GM12865 (cell line): ENCODE results near the gene MICAL2.

ENCODE experiments used
- DNase-seq: peaks from one replicate; pipeline ENCODE4 v3.0.0; 2010; ENCODE audit warnings: low read depth
- H3K4me3 ChIP-seq: 2 replicates; pipeline ENCODE4 v1.5.1; 2011; ENCODE audit warnings: mild to moderate bottlenecking, low read depth, low read length, control low read depth
- TF ChIP-seq, protein P1 (sequence below): IDR thresholded peaks from 2 replicates; pipeline ENCODE4 v1.5.1; 2011; ENCODE audit warnings: low read length, control low read depth, low read depth, inconsistent platforms; ENCODE audit not compliant: insufficient read depth; ENCODE audit errors: missing control alignments

Gene MICAL2

DNA sequence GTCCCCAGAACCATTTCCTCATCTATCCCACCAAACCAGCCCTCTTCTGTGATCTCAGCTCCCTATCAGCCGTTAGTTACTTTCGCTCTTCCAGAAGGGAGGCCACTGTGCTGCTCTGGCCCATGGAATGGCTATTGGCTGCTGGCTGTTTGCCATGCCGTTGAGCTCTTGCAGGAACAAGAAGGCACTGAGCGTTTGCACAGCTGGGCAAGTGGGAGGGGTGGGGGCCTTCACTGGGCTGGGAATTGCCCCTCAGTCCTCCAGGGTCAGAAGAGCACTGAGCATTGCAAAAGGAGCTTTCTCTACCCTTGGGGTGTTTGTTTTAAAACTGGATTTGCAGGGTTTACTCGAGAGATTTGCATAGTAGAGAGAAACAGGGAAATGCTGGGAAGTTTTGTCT is 137.9 kb downstream of the MICAL2 start:
- no peak for DNase-seq
- no peak overlapping the region for H3K4me3 ChIP-seq
- TF ChIP-seq, protein P1, sequence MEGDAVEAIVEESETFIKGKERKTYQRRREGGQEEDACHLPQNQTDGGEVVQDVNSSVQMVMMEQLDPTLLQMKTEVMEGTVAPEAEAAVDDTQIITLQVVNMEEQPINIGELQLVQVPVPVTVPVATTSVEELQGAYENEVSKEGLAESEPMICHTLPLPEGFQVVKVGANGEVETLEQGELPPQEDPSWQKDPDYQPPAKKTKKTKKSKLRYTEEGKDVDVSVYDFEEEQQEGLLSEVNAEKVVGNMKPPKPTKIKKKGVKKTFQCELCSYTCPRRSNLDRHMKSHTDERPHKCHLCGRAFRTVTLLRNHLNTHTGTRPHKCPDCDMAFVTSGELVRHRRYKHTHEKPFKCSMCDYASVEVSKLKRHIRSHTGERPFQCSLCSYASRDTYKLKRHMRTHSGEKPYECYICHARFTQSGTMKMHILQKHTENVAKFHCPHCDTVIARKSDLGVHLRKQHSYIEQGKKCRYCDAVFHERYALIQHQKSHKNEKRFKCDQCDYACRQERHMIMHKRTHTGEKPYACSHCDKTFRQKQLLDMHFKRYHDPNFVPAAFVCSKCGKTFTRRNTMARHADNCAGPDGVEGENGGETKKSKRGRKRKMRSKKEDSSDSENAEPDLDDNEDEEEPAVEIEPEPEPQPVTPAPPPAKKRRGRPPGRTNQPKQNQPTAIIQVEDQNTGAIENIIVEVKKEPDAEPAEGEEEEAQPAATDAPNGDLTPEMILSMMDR = no peak

DNA sequence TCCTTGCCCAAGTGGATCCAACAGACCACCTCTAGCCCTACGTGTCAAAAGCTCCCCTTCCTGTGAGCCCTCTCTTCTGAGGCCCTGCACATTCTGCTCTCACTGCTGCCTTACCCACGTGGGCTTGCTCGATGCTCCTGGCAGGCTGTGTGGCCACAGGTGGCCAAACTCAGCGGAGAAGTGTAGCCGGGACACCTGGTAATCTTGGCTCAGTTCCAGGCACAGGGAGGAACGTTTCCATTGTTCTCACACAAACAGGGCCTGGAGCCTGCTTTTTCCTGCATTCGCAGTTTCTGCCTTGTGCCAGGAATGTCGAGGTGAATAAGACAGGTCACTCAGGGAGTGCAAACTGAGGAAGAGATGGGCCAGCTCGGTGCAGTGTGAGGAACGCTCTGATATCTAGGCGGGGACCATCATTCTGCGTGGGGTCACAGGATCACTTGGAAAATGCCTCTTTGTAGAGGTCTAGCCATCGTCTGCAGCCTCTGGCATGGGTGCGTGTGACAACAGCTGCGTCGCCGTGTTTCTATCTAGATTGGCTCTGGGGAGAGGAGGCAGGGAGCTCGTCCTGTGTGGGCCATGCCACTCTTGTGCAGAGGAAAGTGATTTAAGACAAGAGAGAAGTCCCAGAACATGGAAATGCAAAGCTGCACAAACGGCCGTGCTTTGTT is 139.3 kb downstream of the MICAL2 start:
- TF ChIP-seq, protein P1 = no peak
- no peak overlapping the region for H3K4me3 ChIP-seq
- DNase-seq = no peak

DNA sequence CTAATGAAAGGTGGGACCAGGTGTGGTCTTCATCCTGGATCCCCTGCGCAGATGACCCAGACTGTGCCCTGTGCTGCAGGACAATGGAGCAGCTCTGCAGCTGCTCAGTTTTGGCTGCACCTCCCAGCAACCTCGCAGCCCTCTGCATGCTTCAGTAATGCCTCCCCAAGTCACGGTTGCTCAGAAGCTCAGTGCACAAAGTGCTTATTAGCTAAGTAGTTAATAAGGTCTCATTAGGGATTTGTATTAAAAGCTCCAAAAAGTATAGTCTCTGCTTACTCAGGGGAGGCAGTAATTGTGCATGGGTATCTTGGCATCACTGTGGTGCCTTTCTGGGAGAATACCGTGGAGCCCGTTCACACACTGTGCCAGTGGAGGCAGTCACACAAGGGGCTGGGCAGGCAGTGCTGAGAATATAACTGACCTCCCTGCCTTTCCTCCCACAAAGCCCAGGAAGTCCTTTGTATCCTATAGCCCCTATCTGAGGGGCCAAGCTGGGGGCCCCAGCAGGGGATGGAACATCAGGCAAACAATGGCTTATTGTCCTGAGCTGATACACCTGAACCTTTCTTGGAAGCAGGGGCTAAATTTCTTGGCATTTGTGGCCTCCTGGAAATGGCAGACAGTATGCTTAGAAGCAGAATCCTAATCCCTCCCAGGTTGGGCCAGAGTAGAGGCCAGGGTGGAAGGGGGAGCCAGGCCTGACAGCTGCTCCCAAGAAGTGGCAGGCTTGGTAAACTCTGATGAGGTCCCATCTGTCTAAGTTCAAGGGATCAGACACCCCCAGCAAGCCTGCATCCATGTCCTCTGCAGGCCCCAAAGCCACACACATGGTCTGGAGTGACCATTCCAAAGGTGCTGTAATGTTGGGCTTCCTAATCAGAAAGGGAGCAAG is 141.5 kb downstream of the MICAL2 start:
- H3K4me3 ChIP-seq = no peak overlapping the region
- no peak for DNase-seq
- TF ChIP-seq, protein P1 = no peak

DNA sequence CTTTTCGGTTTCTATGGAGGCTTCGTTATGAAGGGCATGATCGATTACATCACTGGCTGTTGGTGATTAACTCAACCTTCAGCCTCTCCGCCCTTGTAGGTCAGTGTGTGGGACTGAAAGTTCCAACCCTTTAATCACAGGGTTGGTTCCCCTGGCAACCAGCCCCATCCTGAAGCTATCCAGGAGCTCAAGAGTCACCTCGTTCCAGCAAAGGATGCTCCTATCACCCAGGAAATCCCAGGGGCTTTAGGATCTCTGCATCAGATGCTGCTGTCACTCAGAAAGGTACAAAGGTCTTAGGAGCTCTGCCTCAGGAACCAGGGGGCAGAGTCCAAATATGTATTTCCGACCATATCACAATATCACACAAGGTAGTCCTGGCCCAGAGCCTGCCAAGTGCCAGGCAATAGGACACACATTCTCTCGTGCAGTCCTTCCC is 143.5 kb downstream of the MICAL2 start:
- no peak overlapping the region for H3K4me3 ChIP-seq
- DNase-seq = no peak
- TF ChIP-seq, protein P1 = no peak

DNA sequence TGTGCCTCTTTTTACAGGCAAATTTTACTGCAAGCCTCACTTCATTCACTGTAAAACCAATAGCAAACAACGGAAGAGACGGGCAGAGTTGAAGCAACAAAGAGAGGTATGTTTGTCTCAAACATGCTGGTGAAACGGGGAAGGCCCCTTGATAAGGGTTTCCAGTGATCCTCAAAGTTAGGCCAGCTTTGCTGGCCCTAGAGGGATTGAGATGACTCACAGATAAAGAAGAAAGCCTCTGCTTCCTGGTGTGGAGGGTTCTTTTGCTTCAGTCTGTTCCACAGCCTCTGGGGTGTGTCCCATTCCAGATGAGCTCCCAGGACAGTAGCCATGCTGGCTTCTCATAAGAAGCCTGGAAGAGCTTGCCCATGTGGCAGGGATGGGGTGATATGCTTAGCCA is 148.1 kb downstream of the MICAL2 start:
- no peak for DNase-seq
- TF ChIP-seq, protein P1 = no peak
- no peak overlapping the region for H3K4me3 ChIP-seq

DNA sequence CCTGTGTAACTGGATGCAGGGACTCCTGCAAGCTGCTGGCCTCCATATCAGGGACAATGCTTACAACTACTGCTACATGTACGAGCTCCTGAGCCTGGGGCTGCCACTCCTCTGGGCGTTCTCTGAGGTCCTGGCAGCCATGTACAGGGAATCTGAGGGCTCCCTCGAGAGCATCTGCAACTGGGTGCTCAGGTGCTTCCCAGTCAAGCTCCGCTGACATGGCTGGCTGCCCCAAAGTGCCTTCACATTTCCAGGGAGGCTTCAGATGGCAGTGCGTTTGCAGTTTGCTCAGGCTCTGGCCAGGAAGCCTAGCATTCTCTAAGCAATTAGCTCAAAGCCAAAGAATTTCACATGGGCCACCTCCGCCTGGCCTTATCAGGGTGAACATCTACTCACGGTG is 149.6 kb downstream of the MICAL2 start:
- H3K4me3 ChIP-seq = no peak overlapping the region
- DNase-seq = no peak
- TF ChIP-seq, protein P1 = no peak
